Endothelial cell of umbilical vein (primary cell): ENCODE results near the gene LIME1. TPM values are rescaled to one million over a fixed set of nuclear protein-coding genes. Genes with fewer than 3 reads are reported as not detected.

Experiments
- BruUV-seq: library from RNA; stranded (reverse); fragments of 400-500 nt; replicated peaks from 2 replicates; lab custom pipeline; 2021; lab: Mats Ljungman, UMichigan
- CTCF ChIA-PET: fragments of 300-600, 350-600 bp; sonication (Branson Sonifier 250); formaldehyde crosslinking; loops from one replicate; lab custom pipeline; 2021; ENCODE audit warnings: antibody characterized with exemption, inconsistent platforms; lab: Charles Lee
- POLR2A ChIA-PET: fragments of 300-600, 350-600 bp; sonication (Branson Sonifier 250); formaldehyde crosslinking; loops from one replicate; lab custom pipeline; 2021; ENCODE audit warnings: antibody characterized with exemption, inconsistent platforms; lab: Charles Lee
- DNase-seq: peaks from one replicate; pipeline ENCODE4 v3.0.0-alpha.2; 2011; ENCODE audit warnings: low read depth, low spot score
- FAIRE-seq: peaks from 2 replicates; lab custom pipeline; 2011; peaks lifted over from hg19 to GRCh38; lab: Jason Lieb, UNC
- H2AFZ ChIP-seq: 2 replicates; pipeline ENCODE4 v1.6.0; 2012; ENCODE audit warnings: low read depth, low read length, control low read depth, inconsistent platforms
- H3K27ac ChIP-seq: 2 replicates; pipeline ENCODE4 v1.5.1; 2011; ENCODE audit warnings: low read depth, mild to moderate bottlenecking, control low read depth, low read length, moderate library complexity; ENCODE audit not compliant: insufficient read depth
- H3K27me3 ChIP-seq, 2 experiments: 2 replicates each; pipeline versions ENCODE4 v1.6.0 to v1.6.1; 2011; ENCODE audit warnings: low read length in 2 of 2, mixed read lengths in 1 of 2; ENCODE audit not compliant: control insufficient read depth in 2 of 2, insufficient read depth in 2 of 2
- H3K36me3 ChIP-seq, 2 experiments: 2 replicates in 1 of 2; 3 replicates in 1 of 2; pipeline ENCODE4 v1.5.1; 2011; ENCODE audit warnings: low read length in 2 of 2, mild to moderate bottlenecking in 1 of 2, moderate library complexity in 1 of 2; ENCODE audit not compliant: control insufficient read depth in 2 of 2, insufficient read depth in 2 of 2; ENCODE audit errors: extremely low read depth in 1 of 2
- H3K4me1 ChIP-seq: 3 replicates; pipeline ENCODE4 v1.5.1; 2011; ENCODE audit warnings: mild to moderate bottlenecking, low read length; ENCODE audit not compliant: control insufficient read depth, insufficient read depth; ENCODE audit errors: extremely low read depth
- H3K4me2 ChIP-seq: 2 replicates; pipeline ENCODE4 v1.6.1; 2011; ENCODE audit warnings: low read length, control low read depth, mixed read lengths; ENCODE audit not compliant: insufficient read depth
- H3K4me3 ChIP-seq, 3 experiments: fragments of 200-600 bp in 1 of 3; sonication (generic), shearing (Covaris generic) in 1 of 3; replicated peaks in 1 of 3; 2 replicates each; pipeline ENCODE4 v1.5.1; 2011 to 2016; ENCODE audit warnings: control low read depth in 3 of 3, low read length in 3 of 3, mild to moderate bottlenecking in 2 of 3, inconsistent platforms in 1 of 3, low read depth in 1 of 3, moderate library complexity in 1 of 3; ENCODE audit not compliant: insufficient read depth in 1 of 3
- H3K79me2 ChIP-seq: 2 replicates; pipeline ENCODE4 v1.6.0; 2012; ENCODE audit warnings: low read length, inconsistent platforms; ENCODE audit not compliant: control insufficient read depth, insufficient read depth
- H3K9ac ChIP-seq: replicated peaks from 2 replicates; pipeline ENCODE3; 2011; ENCODE audit warnings: low read length, control low read depth; ENCODE audit not compliant: insufficient read depth; ENCODE audit errors: extremely low read depth
- H3K9me1 ChIP-seq: replicated peaks from 3 replicates; pipeline ENCODE4 v1.6.0; 2011; ENCODE audit warnings: mild to moderate bottlenecking, low read length; ENCODE audit not compliant: control insufficient read depth, insufficient read depth; ENCODE audit errors: extremely low read depth
- H3K9me3 ChIP-seq: replicated peaks from 2 replicates; pipeline ENCODE4 v1.5.1; 2012; ENCODE audit warnings: low read length, inconsistent platforms; ENCODE audit not compliant: control insufficient read depth, insufficient read depth
- H4K20me1 ChIP-seq: replicated peaks from 2 replicates; pipeline ENCODE3; 2011; ENCODE audit warnings: mild to moderate bottlenecking, low read length; ENCODE audit not compliant: control insufficient read depth, insufficient read depth; ENCODE audit errors: extremely low read depth
- FOS ChIP-seq: IDR thresholded peaks from 2 replicates; pipeline ENCODE4 v1.6.1; 2011; ENCODE audit warnings: mild to moderate bottlenecking, low read length, moderate library complexity, borderline replicate concordance; ENCODE audit not compliant: insufficient read depth
- JUN ChIP-seq: IDR thresholded peaks from 2 replicates; pipeline ENCODE4 v1.6.1; 2011; ENCODE audit warnings: borderline replicate concordance, low read depth; ENCODE audit not compliant: insufficient read length, insufficient read depth
- MAX ChIP-seq: IDR thresholded peaks from 2 replicates; pipeline ENCODE4 v1.6.1; 2011; ENCODE audit not compliant: insufficient read depth, insufficient read length
- MYC ChIP-seq: IDR thresholded peaks from one replicate; pipeline ENCODE4 v1.6.1; 2011; ENCODE audit warnings: mild to moderate bottlenecking, low read depth, low read length
- dilution Hi-C: fragments of 300-500 bp; cut with MboI; formaldehyde crosslinking; loops from one replicate; pipeline ENCODE4 v1.15.0; 2019; ENCODE audit warnings: low sequenced_read_pairs; ENCODE audit not compliant: extremely low pct_ligation_motif_present
- intact Hi-C: fragments of 100-400 bp; cut with micrococcal nuclease; formaldehyde crosslinking; loops from one replicate; pipeline ENCODE4 v1.10.0; 2022
- polyA plus RNA-seq, 4 experiments: library from polyadenylated mRNA; depleted of rRNA in 3 of 4; stranded (reverse) in 3 of 4; unstranded in 1 of 4; fragments of >200 nt; gene quantifications; 2 replicates each; pipeline versions ENCODE4 v1.2.1 to v1.2.3, GENCODE V29; 2011 to 2012; ENCODE audit warnings: missing spikeins in 1 of 4
- total RNA-seq: library from RNA; stranded (reverse); gene quantifications from 2 replicates; pipeline ENCODE4 v1.2.3, GENCODE V29; 2021

Gene LIME1
- total and polyA plus RNA-seq, 2 donors (not counting 3 experiments of a cell fraction or from before 2014, with no cell fraction given), result 10.7 to 12.2 TPM

GRCh38 chr20:63712191-63712590 lies 24.3 kb upstream of the LIME1 start:
- Histone ChIP-seq H3K27me3 (no peaks in the 10 kb centered on the region), H3K4me1 (peaks cover 9% of the 10 kb centered on the region), H3K9ac (no peak overlapping the region), H3K4me2 (no peak overlapping the region), H3K4me3 (no peak overlapping the region), H3K36me3 (peaks cover 8 to 11% of the 10 kb centered on the region in 2 experiments), H2AFZ (no peak overlapping the region), H3K79me2 (peaks cover 82% of the 10 kb centered on the region), H3K27ac (no peak overlapping the region), H4K20me1 (no peaks in the 10 kb centered on the region), H3K9me1 (no peaks in the 10 kb centered on the region), H3K9me3 (no peaks in the 10 kb centered on the region)
- POLR2A ChIA-PET, result no interaction called here
- TF ChIP-seq MYC (no peak), MAX (no peak), FOS (no peak)
- FAIRE-seq (no peak), DNase-seq (no peak)
- intact Hi-C loops (no loop called here), dilution Hi-C loops (no loop called here)
- no TSS peak for BruUV-seq
- CTCF ChIA-PET, result no interaction called here

- no TSS peak for BruUV-seq
- ChIA-PET POLR2A (no interaction called here), CTCF (no interaction called here)
- Histone ChIP-seq H3K27me3 (no peaks in the 10 kb centered on the region), H3K9me3 (no peaks in the 10 kb centered on the region), H3K27ac (no peak overlapping the region), H2AFZ (no peak overlapping the region), H3K4me2 (no peak overlapping the region), H3K36me3 (peaks cover 6 to 8% of the 10 kb centered on the region in 2 experiments), H3K79me2 (peaks cover 84% of the 10 kb centered on the region), H3K9me1 (no peaks in the 10 kb centered on the region), H4K20me1 (no peaks in the 10 kb centered on the region), H3K4me1 (no peaks in the 10 kb centered on the region), H3K9ac (no peak overlapping the region), H3K4me3 (no peak overlapping the region)
- dilution Hi-C loops, result no loop called here
- no peak for DNase-seq
- intact Hi-C loops, result no loop called here
- no peak for TF ChIP-seq JUN
- no peak for FAIRE-seq
Observed at GRCh38 chr20:63714858-63715257, 21.6 kb upstream of the LIME1 start.
